GM19238 (cell line): ENCODE measurements around the gene SF3B2.
"Not testable (repeated sequence)": the region's sequence is repeated elsewhere in the genome, so short reads cannot be mapped to it uniquely, and the experiment has no call there.

ENCODE experiments used
- DNase-seq: peaks from one replicate; pipeline ENCODE4 v3.0.0; 2011; ENCODE audit warnings: low spot score; ENCODE audit not compliant: insufficient read length

Gene SF3B2, protein sequence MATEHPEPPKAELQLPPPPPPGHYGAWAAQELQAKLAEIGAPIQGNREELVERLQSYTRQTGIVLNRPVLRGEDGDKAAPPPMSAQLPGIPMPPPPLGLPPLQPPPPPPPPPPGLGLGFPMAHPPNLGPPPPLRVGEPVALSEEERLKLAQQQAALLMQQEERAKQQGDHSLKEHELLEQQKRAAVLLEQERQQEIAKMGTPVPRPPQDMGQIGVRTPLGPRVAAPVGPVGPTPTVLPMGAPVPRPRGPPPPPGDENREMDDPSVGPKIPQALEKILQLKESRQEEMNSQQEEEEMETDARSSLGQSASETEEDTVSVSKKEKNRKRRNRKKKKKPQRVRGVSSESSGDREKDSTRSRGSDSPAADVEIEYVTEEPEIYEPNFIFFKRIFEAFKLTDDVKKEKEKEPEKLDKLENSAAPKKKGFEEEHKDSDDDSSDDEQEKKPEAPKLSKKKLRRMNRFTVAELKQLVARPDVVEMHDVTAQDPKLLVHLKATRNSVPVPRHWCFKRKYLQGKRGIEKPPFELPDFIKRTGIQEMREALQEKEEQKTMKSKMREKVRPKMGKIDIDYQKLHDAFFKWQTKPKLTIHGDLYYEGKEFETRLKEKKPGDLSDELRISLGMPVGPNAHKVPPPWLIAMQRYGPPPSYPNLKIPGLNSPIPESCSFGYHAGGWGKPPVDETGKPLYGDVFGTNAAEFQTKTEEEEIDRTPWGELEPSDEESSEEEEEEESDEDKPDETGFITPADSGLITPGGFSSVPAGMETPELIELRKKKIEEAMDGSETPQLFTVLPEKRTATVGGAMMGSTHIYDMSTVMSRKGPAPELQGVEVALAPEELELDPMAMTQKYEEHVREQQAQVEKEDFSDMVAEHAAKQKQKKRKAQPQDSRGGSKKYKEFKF

GRCh38 chr11:66051766-66052663 is at the start of gene SF3B2:
Gene SF3B2, plus strand, starts transcription at chr11:66052364. Its CDS starts 21 bp downstream, at chr11:66052385.
- peak; percentile 96 for DNase-seq

- DNase-seq: peak; percentile 75
Observed at GRCh38 chr11:66002648-66003225, 49.4 kb upstream of the SF3B2 start.

GRCh38 chr11:66003291-66003690 is 48.9 kb upstream of the SF3B2 start:
- DNase-seq: no peak

DNA sequence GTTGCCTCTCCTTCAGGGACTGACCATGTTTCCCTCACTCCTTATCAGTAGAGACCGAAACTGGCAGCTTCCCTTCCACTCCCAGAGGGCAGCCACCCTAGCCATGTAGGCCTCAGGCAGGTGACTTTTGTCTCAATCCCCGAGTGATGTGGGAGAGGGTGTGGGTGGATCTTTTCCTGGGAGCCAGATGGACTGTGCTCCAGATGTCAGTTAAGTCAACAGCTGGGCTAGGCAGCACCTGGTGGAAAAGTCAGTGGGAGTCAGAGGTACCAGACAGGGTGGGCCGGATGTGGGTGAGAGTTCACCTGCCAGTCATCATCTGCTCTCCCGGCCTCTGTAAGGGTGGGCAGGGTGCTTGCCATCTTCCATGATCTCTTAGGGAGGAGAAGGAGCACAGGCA is 48.0 kb upstream of the SF3B2 start:
- no peak for DNase-seq

GRCh38 chr11:66006134-66006890 is 45.9 kb upstream of the SF3B2 start:
- DNase-seq: no peak

DNA sequence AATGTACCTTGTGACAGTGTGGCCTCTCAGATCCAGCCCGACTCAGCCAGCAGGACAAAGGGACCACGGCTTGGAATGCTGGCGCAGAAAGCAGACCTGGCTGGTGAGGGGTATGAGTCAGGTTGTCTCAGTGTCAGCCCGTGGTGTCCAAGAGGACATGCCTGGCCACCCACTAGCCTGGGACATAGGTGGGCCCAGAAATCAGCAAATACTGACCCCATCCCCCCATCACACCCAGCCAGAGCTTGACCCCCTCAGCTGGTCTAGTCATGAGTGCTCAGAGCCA is 45.3 kb upstream of the SF3B2 start:
- DNase-seq: no peak

GRCh38 chr11:66007201-66007634 is 44.9 kb upstream of the SF3B2 start:
- DNase-seq: no peak

- no peak for DNase-seq
Observed at GRCh38 chr11:66008095-66008467, 44.1 kb upstream of the SF3B2 start.

GRCh38 chr11:66008468-66009101 is 43.6 kb upstream of the SF3B2 start:
- no peak for DNase-seq

- not testable (repeated sequence) for DNase-seq
Observed at GRCh38 chr11:66010036-66010435, 42.1 kb upstream of the SF3B2 start.

DNA sequence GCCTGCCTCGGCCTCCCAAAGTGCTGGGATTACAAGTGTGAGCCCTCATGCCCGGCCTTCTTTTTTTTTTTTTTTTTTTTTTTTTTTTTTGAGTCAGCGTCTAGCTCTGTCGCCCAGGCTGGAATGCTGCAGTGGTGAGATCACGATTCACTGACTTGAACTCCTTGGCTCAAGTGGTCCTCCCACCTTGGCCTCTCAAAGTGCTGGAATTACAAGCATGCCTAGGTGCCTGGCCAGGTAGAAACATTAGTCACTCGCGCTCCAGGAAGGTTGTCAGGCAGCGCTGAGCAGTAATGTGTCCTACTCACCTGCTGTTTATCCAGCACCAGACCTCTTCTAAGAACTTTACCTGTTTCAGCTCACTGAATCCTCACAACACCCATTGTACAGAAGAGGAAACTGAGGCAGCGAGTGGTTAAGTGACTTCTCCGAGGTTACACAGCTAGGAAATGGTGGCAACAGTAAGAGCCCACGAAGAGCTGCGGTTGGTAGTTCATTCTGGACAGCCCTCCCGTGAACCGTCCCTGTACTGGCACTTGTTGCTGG is 40.9 kb upstream of the SF3B2 start:
- no peak for DNase-seq

DNA sequence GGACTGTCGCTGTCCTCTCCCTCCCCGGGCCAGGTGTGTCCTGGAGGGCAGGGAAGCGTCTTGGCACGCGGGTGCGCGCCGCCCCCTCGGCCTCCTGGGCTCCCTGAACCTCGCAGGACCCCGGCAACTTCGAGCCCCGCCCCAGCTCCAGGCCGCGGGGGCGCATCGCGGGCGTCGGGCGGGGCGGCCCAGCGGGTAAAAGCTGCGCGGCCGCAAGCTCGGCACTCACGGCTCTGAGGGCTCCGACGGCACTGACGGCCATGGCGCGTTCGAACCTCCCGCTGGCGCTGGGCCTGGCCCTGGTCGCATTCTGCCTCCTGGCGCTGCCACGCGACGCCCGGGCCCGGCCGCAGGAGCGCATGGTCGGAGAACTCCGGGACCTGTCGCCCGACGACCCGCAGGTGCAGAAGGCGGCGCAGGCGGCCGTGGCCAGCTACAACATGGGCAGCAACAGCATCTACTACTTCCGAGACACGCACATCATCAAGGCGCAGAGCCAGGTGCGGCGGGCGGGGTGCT is 40.3 kb upstream of the SF3B2 start, which contains the start of gene CST6:
CST6 (plus strand) TSS at position 224 of the 519 bp plus-strand sequence; CDS start at position 261, 37 bp downstream.
- DNase-seq: no peak

- no peak for DNase-seq
Observed at GRCh38 chr11:66012371-66012945, 39.7 kb upstream of the SF3B2 start.

- no peak for DNase-seq
Observed at GRCh38 chr11:66012946-66013761, 39.0 kb upstream of the SF3B2 start.

- no peak for DNase-seq
Observed at GRCh38 chr11:66013762-66014100, 38.4 kb upstream of the SF3B2 start.

DNA sequence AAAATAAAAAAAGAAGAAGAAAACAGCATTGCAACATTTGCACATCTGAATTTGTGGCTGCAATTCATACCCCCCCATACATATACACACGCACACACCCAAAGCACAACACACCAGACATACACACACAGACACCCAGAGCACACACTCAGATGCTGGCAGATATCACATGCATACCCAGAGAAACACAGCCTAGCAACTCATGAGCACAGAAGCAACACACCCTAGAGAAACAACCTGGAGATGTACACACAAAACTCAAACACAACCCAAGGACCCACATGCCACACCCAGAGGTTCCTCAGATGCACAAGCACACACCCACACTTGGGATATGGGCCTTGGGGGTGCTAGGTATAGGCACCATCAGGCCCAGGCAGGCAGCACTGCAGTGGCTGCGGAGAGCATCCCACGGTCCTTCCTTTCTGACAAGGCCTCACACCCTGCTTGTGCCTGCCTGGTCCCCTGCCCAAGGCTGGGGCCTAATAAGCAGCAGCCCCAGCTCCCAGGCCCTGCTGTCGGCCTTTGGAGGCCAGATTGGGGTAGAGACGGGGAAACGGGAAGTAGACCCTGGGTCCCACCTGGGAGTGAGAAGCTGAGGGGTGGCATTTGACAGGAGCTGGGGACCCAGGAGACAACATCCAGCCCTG is 37.2 kb upstream of the SF3B2 start:
- no peak for DNase-seq

- no peak for DNase-seq
Observed at GRCh38 chr11:66015454-66015881, 36.7 kb upstream of the SF3B2 start.
